NCI-H2196 treated with DMSO at 0.1 percent for 48 hours (cell line): Measurements from ENCODE around the gene THSD7B.

Experiments
- DNase-seq: peaks from one replicate; lab custom pipeline; 2025; ENCODE audit not compliant: unreplicated experiment; lab: John Stamatoyannopoulos, UW

Gene THSD7B

DNA sequence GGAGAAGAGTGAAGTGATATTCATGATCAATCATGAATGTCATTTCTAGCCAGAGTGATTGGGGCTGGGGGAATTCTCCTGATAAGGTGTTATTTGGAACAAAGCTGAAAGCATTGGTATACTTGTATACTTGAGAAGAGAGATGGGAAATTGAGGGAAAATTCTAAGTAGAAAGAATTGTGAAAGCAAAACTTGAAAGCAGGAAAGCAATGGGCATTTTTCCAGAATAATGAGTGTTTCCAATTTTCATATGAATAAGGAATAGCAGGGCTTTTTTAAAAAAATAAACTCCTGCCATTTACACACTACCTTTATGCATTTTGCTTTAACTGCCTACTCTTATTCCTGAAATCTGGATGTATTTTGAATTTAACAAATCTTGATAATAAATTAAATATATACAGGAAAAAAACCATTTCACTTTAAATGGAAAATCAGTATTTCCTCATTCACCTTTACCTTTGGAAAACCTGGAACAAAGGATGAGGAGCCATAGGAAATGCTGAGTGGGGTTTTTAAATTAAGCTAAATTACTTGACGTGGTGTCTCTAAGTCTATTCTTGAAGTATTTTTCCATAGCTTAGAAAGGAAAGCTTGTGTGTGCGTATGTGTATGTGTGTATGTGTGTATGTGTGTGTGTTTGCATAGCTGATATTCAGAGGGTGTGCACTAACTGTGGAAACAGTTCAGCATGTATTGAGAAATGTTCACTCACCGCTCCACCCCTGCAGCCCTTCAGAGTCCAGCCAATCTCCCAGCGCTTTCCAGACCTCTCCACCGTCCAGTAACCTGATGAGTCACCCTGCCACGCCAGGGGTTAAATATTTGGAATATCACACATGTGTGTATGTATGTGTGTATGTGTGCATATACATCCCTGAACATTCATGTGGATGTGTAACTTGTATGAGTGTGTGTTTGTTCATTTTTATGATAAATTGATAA is 427.3 kb downstream of the THSD7B start:
- DNase-seq, result no peak

DNA sequence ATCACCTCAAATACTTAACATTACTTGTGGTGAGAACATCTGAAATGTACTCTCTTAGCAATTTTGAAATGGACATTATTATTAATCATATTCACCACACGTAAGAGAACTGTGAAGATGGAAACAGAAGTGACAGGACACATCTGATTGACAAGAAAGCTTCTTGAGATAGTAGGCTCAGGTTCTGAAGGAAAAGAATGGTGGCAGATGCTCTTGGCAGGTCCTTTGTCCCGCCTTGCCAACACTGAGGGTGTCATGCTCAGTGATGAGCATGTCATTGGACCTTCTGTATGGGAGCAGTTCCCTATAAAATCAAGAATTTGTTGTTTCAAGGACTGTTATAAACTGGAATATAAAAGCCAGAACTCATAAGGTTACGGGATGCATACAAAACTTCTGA is 428.1 kb downstream of the THSD7B start:
- DNase-seq, result no peak

DNA sequence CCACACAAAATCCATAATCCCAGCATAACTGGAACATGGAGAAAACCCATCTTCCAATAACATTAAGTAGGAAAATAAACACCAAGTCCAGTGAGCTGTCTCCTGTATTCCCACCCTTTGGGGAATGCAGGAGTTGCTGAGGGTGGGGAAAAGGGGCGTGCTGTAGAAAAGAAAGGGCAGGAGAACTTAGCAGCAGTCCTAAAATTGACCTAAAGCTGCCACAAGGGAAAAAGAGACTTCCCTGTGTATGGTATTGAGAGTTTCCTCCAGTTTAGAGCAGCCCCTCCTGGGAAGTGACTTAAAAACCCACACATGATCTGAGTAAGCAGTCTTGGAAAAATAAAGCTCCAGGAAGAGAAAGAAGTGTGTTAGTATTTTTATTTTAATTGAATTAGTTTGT is 428.8 kb downstream of the THSD7B start:
- no peak for DNase-seq

DNA sequence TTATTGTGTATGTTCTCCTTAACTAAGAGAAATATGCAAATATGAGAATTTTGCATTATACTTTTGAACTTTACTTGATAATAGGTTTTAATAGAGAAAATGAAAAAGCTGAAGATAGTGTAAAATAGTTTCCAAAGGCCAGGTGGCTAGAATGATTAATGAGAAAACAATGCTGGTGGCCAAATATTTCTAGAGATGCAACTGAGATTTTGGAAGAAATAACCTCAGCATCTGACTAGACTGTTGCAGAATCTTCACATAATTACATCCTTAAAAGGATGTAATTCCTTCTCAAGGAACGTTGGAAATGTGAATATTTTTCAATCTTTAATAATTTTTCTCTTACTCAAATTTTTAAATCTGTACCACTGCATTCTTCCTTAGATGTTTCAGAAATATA is 434.4 kb downstream of the THSD7B start:
- no peak for DNase-seq

DNA sequence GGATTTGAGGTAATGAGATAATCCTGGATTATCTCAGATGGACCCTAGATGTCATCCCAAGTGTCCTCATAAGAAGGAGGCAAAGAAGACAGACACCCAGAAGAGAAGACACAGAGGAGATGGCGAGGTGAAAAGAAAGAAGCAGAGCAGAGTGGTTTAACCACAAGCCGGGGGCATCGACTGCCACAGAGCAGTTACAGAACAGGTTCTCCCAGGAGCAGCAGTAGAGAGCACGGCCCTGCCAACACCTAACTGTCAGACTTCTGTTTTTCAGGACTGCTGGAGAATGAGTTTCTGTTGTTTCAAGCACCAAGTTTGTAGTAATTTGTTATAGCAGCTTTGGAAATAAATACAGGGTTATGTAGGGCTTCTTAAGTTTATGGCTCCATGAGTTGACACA is 437.0 kb downstream of the THSD7B start:
- no peak for DNase-seq

DNA sequence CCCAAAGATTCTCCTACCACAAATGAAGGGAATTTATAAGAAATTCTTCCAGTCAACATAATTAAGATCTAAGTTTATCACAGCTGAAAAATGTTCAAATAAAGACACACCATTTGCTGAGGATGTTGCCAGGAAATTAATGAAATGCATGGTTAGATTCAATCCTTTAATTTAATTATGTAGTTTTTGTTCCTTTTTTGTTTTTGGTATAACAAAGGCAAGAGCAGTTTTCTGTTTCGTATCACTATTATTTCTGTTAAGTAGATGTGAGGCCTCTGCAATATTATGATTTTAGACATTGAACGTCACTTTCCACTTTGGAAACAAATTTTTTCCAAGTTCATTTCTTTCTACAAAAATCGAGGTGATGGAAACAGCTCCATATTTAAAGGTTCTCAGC is 440.0 kb downstream of the THSD7B start:
- DNase-seq, result no peak

DNA sequence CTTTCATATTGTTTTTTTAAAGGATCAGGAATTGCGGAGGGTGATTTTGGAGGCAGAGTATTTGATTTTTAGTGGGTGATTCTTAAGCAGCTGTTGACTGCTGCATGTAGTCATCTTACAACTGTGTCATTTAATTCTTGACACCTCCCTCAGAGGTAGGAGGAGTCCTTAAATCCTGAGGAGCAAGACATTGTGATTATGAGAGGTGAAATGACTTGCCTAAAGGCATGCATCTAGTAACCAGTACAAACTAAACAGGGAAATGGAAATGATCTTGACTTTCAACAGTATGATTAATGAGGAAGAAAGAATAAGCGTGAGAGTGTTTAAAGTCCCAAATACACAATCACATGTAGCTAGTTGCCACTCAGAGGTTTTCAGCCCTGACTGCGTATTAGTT is 440.7 kb downstream of the THSD7B start:
- no peak for DNase-seq

DNA sequence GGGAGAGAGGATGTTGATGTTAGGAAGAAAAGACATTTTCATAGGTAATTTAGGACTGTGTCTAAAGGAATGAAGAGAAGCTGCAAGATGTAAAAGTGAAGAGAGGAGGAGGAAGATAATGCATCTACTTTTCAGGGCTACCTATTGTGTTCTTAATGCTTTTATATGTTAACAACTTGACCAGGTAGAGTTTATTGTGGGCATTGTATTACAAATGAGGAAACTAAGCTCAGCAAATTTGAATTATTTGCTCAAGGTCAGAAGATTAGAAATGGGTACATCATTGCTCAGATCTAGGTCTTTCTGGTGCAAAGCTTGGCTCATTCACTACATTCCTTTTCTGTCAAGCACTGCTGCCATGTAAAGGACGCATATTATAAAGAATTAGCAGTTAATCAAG is 441.7 kb downstream of the THSD7B start:
- no peak for DNase-seq

DNA sequence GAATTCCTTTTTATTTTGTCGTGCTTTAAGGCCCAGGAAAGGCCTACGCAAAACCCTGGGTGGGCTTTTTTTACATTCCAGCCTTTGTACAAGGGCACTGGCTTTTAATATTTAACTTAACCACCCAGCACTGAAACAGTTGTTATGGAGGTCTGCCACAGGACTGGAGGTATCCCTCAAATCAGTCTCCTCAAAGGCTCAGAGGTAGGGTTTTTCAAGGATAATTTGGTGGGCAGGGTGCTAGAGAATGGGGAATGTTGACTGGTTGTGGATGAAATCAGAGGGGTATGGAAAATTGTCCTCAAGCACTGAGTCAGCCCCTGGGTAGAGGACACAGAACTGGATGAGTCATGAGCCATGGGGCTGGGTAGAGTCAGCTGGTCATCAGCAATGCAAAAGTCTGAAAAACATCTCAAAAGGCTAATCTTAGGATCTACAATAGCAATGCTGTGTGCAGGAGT is 443.1 kb downstream of the THSD7B start:
- DNase-seq, result no peak

DNA sequence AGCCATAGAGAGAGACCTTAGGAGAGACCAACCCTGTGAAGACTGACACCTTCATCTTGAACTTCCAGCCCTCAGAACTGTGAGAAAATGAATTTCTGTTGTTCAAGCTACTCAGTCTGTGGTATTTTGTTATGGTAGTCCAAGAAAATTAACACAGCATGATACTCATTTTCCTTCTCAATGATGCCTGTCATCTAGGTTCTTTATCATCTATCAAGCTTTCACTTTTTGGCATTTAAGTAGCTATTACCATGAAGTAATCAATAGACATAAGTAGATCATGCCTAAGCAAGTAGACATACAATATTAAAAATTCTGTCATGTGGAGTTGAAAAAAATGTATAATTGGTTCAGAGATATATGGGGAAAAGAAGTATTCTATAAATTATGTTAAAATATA is 444.7 kb downstream of the THSD7B start:
- no peak for DNase-seq

DNA sequence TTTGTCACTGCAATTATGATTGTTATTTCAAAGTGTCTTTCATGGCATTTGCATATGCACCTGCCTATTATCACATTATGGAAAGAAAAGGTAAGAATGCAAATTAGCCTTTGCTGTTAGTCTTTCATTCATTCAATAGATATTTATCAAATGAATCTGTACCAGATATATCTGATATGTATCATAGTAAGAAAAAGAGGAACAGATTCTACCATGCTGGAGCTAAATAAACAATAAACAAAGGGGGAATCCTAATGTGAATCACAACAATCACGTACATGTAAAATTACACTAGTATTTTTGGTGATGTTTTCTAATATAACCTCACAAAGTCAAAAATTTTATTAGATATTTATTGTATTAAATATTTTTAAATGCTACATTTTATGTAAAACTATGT is 446.4 kb downstream of the THSD7B start:
- DNase-seq, result no peak

DNA sequence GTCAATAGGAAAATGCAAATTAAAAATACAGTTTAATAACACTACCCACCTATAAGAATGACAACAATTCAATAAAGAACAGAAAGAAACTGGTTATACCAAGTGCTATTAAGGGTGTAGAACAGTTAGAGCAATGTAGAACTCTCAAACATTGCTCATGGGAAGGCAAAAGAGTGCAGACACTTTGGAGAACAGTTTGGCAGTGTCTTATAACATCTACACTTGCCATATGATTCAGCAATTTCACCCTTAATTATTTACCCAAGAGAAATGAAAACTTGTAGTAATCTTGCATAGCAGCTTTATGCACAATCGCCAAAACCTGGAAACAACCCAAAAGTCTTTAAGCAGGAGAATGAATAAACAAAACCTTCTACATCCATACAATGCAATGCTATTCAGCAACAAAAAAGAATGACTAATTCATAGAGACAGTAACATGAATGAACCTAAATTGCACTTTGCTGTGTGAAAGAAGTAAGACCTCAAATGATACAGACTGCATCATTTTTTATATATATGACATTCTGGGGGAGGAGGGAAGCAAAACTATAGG is 455.2 kb downstream of the THSD7B start:
- no peak for DNase-seq

DNA sequence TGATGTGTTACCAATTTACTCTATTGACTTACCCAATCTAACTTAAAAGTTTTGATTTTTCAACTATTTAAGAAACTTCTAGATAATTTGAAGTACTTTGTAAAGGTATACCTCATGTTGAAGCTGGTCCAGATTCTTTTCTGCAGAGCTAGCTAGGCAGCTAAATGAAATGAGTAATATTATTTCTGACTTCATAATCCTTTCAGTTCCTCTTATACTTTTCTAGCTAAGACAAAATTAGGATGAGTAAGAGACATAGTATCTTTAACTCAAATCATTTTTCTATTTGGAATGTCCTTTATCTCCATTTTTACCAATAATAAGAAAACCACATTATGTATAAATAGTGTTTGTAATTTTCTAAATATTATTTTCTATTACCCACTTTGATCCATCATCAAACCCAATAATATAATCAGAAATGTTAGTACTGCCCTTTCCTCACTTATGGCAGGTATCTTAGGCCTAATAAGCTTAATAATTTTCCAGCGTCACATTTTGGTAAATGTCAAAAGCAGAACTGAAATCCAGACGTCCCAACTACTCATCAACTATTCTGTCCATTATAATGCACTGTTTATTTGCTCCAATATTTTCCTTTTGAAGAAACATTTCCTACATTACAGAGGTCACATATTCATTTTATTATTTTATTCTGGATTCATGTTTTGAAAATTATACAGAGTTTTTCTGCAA is 456.6 kb downstream of the THSD7B start:
- DNase-seq, result no peak

DNA sequence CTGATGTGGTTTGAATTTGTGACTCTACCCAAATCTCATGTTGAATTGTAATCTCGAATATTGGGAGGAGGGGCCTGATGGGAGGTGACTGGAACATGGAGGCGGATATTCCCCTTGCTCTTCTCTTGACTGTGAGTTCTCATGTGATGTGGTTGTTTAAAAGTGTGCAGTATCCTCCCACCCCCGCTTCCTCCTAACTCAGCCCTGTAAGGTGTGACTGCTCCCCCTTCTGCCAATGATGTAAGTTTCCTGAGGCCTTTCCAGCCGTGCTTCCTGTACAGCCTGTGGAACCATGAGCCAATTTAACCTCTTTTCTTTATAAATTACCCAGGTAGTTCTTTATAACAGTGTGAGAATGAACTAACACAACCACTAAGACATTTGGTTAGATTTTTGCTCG is 458.4 kb downstream of the THSD7B start:
- DNase-seq, result no peak

DNA sequence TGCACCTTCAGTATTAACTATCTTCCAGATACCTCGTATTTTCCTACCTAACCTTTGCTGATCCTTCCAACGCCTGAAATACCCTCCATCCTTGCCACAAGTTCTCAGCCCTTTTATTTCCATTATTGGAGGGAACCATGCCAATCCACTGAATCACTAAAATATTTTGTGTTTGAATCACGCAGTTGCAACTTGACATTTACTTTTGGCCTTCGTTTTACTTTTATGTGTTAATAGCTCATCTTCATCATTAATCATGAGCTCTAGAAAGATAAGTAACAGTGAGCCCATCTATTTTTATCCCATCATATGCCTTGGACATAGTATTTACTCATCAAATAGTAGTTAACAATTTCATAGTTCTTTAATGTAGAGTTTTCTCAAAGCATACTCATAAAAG is 463.2 kb downstream of the THSD7B start:
- DNase-seq, result no peak

DNA sequence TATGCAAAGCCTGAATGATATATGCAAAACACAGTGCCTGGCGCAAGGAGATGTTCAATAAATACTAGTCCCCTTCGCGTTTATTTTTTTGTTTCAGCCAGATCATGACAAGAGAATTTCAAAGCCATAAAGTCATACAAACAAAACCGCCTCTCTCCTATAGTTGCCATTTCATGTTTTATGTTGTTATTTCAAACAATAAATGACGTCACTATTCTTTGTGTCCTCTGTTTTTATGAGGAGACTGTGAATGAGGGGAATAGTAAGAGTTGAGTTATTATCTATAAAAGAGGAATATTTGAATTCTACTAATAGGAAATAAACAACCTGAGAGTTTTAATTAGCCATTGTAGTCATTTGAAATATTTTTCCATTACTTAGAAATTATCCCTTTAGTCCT is 464.5 kb downstream of the THSD7B start:
- no peak for DNase-seq

DNA sequence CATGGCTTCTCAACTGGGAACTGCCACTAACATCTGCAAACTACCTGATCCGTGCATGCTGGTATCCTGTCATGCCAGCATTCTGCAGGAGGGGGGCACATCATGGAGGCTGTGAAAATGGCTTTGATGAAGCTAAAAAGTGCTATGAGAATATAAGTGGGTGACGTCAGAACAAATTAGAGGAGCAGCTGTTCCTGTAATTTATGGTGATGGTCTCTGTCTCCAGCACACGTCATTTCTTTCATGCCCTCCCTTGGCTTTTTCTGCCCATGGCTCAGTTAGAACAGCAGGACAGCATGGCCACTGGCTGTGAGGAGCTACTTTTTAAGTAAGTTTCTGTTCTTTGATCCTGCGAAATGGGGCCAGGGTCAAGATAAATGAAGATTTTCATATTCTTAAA is 466.3 kb downstream of the THSD7B start:
- DNase-seq, result no peak

DNA sequence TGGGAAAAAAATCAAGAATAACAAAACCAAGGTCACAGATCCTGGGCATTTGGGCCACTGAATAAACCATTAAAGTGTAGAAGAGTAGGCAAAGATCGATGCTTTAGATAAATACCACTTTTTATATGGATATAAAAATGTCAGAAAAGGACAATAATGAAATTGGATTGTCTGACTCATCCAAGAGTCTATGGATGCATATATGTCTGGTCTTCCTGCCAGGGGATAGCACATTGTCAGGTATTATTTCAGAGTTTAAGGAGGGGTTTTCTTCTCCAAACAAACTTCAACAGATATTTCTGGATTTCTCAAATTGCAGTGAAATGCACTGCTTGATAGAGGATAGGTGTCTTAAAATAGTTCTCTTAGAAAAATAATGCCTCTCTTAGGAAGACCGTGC is 466.7 kb downstream of the THSD7B start:
- DNase-seq, result no peak

DNA sequence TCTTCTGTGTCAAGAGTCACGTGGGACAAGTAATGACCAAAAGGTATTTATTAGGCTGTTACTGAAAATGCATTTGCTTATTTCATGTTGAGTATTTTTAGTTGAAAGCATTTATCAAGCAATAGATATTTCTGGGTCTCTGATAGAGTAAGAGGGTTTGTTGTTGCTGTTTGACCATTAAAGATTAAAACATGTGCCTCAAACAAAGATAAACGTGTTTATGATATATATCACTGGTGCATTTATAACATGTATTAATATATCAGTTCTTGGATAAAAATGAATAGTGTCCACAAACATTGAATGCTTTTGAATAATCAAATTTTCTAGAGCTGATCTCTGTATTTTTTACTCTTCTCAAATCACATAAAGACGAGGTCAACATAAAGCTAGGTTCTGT is 467.7 kb downstream of the THSD7B start:
- DNase-seq, result no peak

DNA sequence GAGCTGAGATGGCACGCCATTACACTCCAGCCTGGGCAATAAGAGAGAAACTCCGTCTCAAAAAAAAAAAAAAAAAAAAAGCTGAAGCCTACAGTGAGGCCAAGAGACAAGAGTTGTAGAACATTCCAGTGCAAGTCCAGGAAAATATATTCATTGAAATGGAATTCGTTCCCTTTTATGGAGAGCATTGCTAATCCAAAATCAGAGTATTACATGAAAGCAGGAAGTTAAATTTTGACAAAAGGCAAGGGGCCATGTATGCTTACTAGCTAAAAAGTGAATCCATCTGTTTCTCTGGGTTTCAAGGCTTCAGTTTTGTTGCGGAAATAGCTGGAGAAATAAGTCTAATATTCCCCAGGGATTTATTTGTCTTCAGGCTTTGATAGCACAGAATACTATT is 471.7 kb downstream of the THSD7B start:
- DNase-seq, result no peak

DNA sequence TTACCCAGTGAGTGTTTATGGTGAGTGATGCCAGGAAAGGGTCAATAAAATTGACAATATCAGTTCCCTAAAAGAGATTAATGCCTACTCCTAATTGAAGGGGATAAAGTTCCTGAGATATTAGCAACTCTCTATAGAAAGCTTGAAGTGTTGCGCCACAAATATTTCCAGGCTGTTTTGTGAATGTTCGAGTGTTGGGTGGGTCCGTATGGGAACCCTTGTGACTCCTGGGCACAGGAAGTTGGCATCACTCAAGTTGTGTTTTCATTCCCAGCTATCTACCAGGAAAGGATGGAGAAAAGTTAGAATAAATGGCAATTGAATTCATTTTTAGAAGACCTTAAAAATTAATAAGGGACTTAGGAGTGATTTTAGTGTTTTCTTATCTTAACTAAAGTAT is 472.7 kb downstream of the THSD7B start:
- DNase-seq, result no peak

DNA sequence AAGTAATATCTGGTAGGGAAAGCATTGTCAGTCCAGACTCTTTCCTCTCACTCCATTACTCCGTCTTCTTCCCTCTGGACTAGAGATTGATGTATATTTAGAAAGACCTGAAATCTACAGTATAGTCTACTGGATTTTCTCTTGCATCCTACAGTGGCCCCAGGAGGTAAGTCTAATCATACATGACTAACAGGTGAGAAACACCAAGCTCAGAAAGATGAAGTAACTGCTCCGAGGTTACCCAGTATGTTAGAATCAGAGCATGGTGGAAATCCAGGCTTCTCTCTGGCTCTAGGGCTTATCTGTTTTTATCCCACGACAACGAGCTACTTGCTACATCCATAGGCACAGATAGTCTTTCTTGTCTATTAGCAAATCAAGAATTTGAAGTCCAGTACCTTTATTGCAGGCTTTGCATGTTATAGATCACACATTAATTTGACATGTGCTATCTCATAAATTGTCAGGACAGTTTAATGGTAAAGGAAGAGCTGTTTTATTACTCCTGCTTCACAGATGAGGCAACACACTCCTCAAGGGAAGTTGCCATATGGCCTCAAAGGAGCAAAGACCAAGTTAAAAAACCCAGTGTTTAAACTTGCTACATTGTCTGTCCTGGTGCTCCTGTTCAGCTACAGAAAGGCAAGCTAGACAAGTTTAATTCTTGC is 484.3 kb downstream of the THSD7B start:
- no peak for DNase-seq
